Renal pelvis (tissue), 4 donors: ENCODE results near the gene SMURF1. TPM values are rescaled to one million over a fixed set of nuclear protein-coding genes. Genes with fewer than 3 reads are reported as not detected.
"Not testable (repeated sequence)": the region's sequence is repeated elsewhere in the genome, so short reads cannot be mapped to it uniquely, and the experiment has no call there.

Source experiments
- DNase-seq: peaks from one replicate; pipeline ENCODE4 v3.0.0-alpha.2; 2013
- polyA plus RNA-seq, 3 donors: library from polyadenylated mRNA; unstranded; fragments of 120-200 nt; gene quantifications; one replicate each; pipeline ENCODE4 v1.2.1, GENCODE V29; 2013; ENCODE audit not compliant: insufficient read length in 3 of 3

SMURF1 gene
- polyA plus RNA-seq, 3 donors, result 14.3 to 19.6 (median 18.9) TPM

- DNase-seq, result no peak
Observed at GRCh38 chr7:99123571-99124033, 20.3 kb downstream of the SMURF1 start.

- DNase-seq, result no peak
Observed at GRCh38 chr7:99122762-99123161, 21.1 kb downstream of the SMURF1 start.

- no peak for DNase-seq
Observed at GRCh38 chr7:99121496-99122021, 22.3 kb downstream of the SMURF1 start.

- DNase-seq, result no peak
Observed at GRCh38 chr7:99120916-99121315, 23.0 kb downstream of the SMURF1 start.

GRCh38 chr7:99120501-99120900 is 23.4 kb downstream of the SMURF1 start:
- DNase-seq, result no peak

GRCh38 chr7:99118077-99118476 is 25.8 kb downstream of the SMURF1 start:
- DNase-seq, result no peak

- no peak for DNase-seq
Observed at GRCh38 chr7:99116144-99116543, 27.8 kb downstream of the SMURF1 start.

GRCh38 chr7:99115379-99115778 is 28.5 kb downstream of the SMURF1 start:
- no peak for DNase-seq

GRCh38 chr7:99112979-99113378 is 30.9 kb downstream of the SMURF1 start:
- no peak for DNase-seq

- no peak for DNase-seq
Observed at GRCh38 chr7:99112097-99112496, 31.8 kb downstream of the SMURF1 start.

- no peak for DNase-seq
Observed at GRCh38 chr7:99111591-99111990, 32.3 kb downstream of the SMURF1 start.

- no peak for DNase-seq
Observed at GRCh38 chr7:99109108-99110051, 34.5 kb downstream of the SMURF1 start.

- no peak for DNase-seq
Observed at GRCh38 chr7:99108613-99109012, 35.3 kb downstream of the SMURF1 start.

- no peak for DNase-seq
Observed at GRCh38 chr7:99106821-99107241, 37.1 kb downstream of the SMURF1 start.

GRCh38 chr7:99106411-99106810 is 37.5 kb downstream of the SMURF1 start:
- no peak for DNase-seq

- DNase-seq, result no peak
Observed at GRCh38 chr7:99105756-99106155, 38.2 kb downstream of the SMURF1 start.

- no peak for DNase-seq
Observed at GRCh38 chr7:99104631-99105030, 39.3 kb downstream of the SMURF1 start.

- DNase-seq, result not testable (repeated sequence)
Observed at GRCh38 chr7:99103836-99104235, 40.1 kb downstream of the SMURF1 start.

GRCh38 chr7:99102809-99103690 is 40.9 kb downstream of the SMURF1 start:
- DNase-seq, result no peak

- DNase-seq, result no peak
Observed at GRCh38 chr7:99102361-99102760, 41.5 kb downstream of the SMURF1 start.

- DNase-seq, result not testable (repeated sequence)
Observed at GRCh38 chr7:99101516-99101915, 42.4 kb downstream of the SMURF1 start.

GRCh38 chr7:99099499-99100077 is 44.3 kb downstream of the SMURF1 start:
- no peak for DNase-seq
